Measurements from ENCODE around the gene KCTD19.

DNA sequence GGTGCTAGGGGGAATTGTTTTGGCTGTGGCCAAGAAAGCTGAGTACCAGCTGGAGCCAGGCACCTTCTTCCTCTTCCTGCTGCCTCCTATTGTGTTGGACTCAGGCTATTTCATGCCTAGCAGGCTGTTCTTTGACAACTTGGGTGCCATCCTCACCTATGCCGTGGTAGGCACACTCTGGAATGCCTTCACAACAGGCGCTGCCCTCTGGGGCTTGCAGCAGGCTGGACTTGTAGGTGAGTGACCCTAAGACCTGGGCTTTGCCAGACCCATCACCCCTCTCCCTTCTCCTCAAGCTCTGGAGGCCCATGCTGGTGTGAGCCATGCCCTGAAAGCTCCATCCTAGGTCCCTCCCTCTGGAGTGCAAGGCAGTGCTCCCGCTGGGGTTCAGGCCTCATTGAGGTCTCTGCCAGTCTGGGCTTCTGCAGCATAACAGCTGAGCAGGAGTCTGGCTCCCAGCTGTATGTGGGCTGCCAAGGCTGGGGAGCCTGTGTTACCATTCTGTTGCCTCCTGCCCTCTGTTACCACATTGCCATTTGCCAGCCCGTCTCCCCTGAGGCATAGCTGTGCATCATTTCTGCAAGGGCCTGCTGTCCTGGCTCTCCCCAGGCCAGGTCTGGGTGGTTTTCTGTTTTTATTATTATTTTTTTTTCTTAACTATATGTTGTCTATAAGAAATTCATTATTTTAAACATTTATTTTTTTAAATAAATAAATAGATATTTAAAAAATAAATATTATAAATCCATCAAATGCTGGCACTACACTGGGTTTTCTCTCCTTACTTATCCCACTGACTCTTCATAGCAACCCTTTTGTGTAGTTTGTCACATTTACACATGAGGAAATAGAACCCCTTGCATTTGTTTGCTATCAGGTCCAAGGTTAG lies 73.7 kb downstream of the KCTD19 start:
- TF ChIP-seq, protein P1, sequence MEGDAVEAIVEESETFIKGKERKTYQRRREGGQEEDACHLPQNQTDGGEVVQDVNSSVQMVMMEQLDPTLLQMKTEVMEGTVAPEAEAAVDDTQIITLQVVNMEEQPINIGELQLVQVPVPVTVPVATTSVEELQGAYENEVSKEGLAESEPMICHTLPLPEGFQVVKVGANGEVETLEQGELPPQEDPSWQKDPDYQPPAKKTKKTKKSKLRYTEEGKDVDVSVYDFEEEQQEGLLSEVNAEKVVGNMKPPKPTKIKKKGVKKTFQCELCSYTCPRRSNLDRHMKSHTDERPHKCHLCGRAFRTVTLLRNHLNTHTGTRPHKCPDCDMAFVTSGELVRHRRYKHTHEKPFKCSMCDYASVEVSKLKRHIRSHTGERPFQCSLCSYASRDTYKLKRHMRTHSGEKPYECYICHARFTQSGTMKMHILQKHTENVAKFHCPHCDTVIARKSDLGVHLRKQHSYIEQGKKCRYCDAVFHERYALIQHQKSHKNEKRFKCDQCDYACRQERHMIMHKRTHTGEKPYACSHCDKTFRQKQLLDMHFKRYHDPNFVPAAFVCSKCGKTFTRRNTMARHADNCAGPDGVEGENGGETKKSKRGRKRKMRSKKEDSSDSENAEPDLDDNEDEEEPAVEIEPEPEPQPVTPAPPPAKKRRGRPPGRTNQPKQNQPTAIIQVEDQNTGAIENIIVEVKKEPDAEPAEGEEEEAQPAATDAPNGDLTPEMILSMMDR (conservative IDR thresholded peaks at IDR 0.05): no peak
- no peak for TF ChIP-seq EZH2 (IDR thresholded peaks at IDR 0.05; ENCODE audit: low read depth)

Data from PC-9 (cell line).